ENCODE measurements around the gene PARL. TPM values are rescaled to one million over a fixed set of nuclear protein-coding genes. Genes with fewer than 3 reads are reported as not detected.
A peak's percentile ranks its signal among the peaks of the same experiment; 100 is the strongest.

The PARL gene
- total RNA-seq, 2 donors from 2014 or later, result 36.4 to 44.5 TPM

GRCh38 chr3:183825456-183826161 is 59.1 kb downstream of the PARL start, which contains the start of gene MAP6D1:
MAP6D1 (minus strand) TSS chr3:183825577; CDS start chr3:183825547, 30 bp downstream.
- H3K36me3 ChIP-seq, result peaks cover 4% of the 10 kb centered on the region
- ATAC-seq (ENCODE audit: insufficient number of reproducible peaks, low FRiP score, low read depth), result no peak
- TF ChIP-seq CTCF (IDR thresholded peaks at IDR 0.05), result no peak
- H3K9me3 ChIP-seq, result no peaks in the 10 kb centered on the region
- peak within 1 kb of the TSS; percentile 73 for H3K4me3 ChIP-seq
- H3K27ac ChIP-seq, result no peak within 1 kb of the TSS
- H3K4me1 ChIP-seq (ENCODE audit: control insufficient read depth in 1 of 2, low read depth in 2 of 2), result peaks cover 4 to 5% of the 10 kb centered on the region in 2 donors
- H3K27me3 ChIP-seq (replicated peaks; ENCODE audit: insufficient read depth), result no peaks in the 10 kb centered on the region
- no peak for DNase-seq (ENCODE audit: low spot score)

- peaks cover 4 to 5% of the 10 kb centered on the region in 2 donors for H3K4me1 ChIP-seq (ENCODE audit: control insufficient read depth in 1 of 2, low read depth in 2 of 2)
- peak overlapping the region; percentile 73 for H3K4me3 ChIP-seq
- H3K36me3 ChIP-seq, result peaks cover 4% of the 10 kb centered on the region
- no peak for TF ChIP-seq CTCF (IDR thresholded peaks at IDR 0.05)
- no peaks in the 10 kb centered on the region for H3K9me3 ChIP-seq
- H3K27ac ChIP-seq, result no peak overlapping the region
- ATAC-seq (ENCODE audit: insufficient number of reproducible peaks, low FRiP score, low read depth) (no peak), DNase-seq (ENCODE audit: low spot score) (no peak)
- no peaks in the 10 kb centered on the region for H3K27me3 ChIP-seq (replicated peaks; ENCODE audit: insufficient read depth)
These were observed 59.8 kb downstream of the PARL start for GRCh38 chr3:183824761-183825455.

GRCh38 chr3:183823963-183824362 is 60.7 kb downstream of the PARL start:
- Histone ChIP-seq H3K4me3 (no peak overlapping the region), H3K36me3 (peaks cover under 1% of the 10 kb centered on the region), H3K27me3 (replicated peaks; ENCODE audit: insufficient read depth) (no peaks in the 10 kb centered on the region), H3K27ac (no peak overlapping the region), H3K4me1 (ENCODE audit: control insufficient read depth in 1 of 2, low read depth in 2 of 2) (peaks cover 4 to 5% of the 10 kb centered on the region in 2 donors), H3K9me3 (no peaks in the 10 kb centered on the region)
- DNase-seq (ENCODE audit: low spot score), result no peak
- ATAC-seq (ENCODE audit: insufficient number of reproducible peaks, low FRiP score, low read depth), result no peak
- TF ChIP-seq CTCF (IDR thresholded peaks at IDR 0.05), result no peak

GRCh38 chr3:183822631-183823030 is 62.0 kb downstream of the PARL start:
- no peak overlapping the region for H3K4me3 ChIP-seq
- no peak overlapping the region for H3K27ac ChIP-seq
- no peaks in the 10 kb centered on the region for H3K9me3 ChIP-seq
- no peaks in the 10 kb centered on the region for H3K27me3 ChIP-seq (replicated peaks; ENCODE audit: insufficient read depth)
- TF ChIP-seq CTCF (IDR thresholded peaks at IDR 0.05), result no peak
- DNase-seq (ENCODE audit: low spot score) (no peak), ATAC-seq (ENCODE audit: insufficient number of reproducible peaks, low FRiP score, low read depth) (no peak)
- H3K36me3 ChIP-seq, result no peaks in the 10 kb centered on the region
- peaks cover 4 to 5% of the 10 kb centered on the region in 2 donors for H3K4me1 ChIP-seq (ENCODE audit: control insufficient read depth in 1 of 2, low read depth in 2 of 2)

- no peak for TF ChIP-seq CTCF (IDR thresholded peaks at IDR 0.05)
- H3K36me3 ChIP-seq, result peaks cover 5% of the 10 kb centered on the region
- no peak overlapping the region for H3K4me3 ChIP-seq
- H3K27me3 ChIP-seq (replicated peaks; ENCODE audit: insufficient read depth), result no peaks in the 10 kb centered on the region
- no peaks in the 10 kb centered on the region for H3K9me3 ChIP-seq
- DNase-seq (ENCODE audit: low spot score) (no peak), ATAC-seq (ENCODE audit: insufficient number of reproducible peaks, low FRiP score, low read depth) (no peak)
- peaks cover 4 to 9% of the 10 kb centered on the region in 2 donors for H3K4me1 ChIP-seq (ENCODE audit: control insufficient read depth in 1 of 2, low read depth in 2 of 2)
- no peak overlapping the region for H3K27ac ChIP-seq
These were observed 64.8 kb downstream of the PARL start for GRCh38 chr3:183819831-183820230.
